ENCODE results near the gene AMOTL1. TPM values are rescaled to one million over a fixed set of nuclear protein-coding genes. Genes with fewer than 3 reads are reported as not detected.
"Not testable (repeated sequence)": the region's sequence is repeated elsewhere in the genome, so short reads cannot be mapped to it uniquely, and the experiment has no call there.

Gene AMOTL1
- total RNA-seq, 1 experiment from 2014 or later: 10.1 TPM

- not testable (repeated sequence) for DNase-seq (ENCODE audit: extremely low read depth, low read depth)
Observed at GRCh38 chr11:94913718-94914394, 145.7 kb downstream of the AMOTL1 start.

- DNase-seq (ENCODE audit: extremely low read depth, low read depth): no peak
Observed at GRCh38 chr11:94920311-94920710, 152.2 kb downstream of the AMOTL1 start.

- DNase-seq (ENCODE audit: extremely low read depth, low read depth): no peak
Observed at GRCh38 chr11:94922321-94923003, 154.3 kb downstream of the AMOTL1 start.

- no peak for DNase-seq (ENCODE audit: extremely low read depth, low read depth)
Observed at GRCh38 chr11:94923004-94923334, 154.8 kb downstream of the AMOTL1 start.

GRCh38 chr11:94924171-94924572, 156.0 kb downstream of the AMOTL1 start:
- no peak for DNase-seq (ENCODE audit: extremely low read depth, low read depth)

- DNase-seq (ENCODE audit: extremely low read depth, low read depth): no peak
Observed at GRCh38 chr11:94924612-94925011, 156.5 kb downstream of the AMOTL1 start.

- no peak for DNase-seq (ENCODE audit: extremely low read depth, low read depth)
Observed at GRCh38 chr11:94925422-94926270, 157.5 kb downstream of the AMOTL1 start.

- DNase-seq (ENCODE audit: extremely low read depth, low read depth): no peak
Observed at GRCh38 chr11:94926271-94926625, 158.1 kb downstream of the AMOTL1 start.

Other genes with a start within 250 kb of the AMOTL1 start
- gene FUT4, start 224.4 kb upstream of the AMOTL1 start, total RNA-seq (2014; rRNA removed; shearing (Covaris generic)): 3.2 and 3.5 TPM in 2 replicates
- 0.09 and 0.25 TPM in 2 replicates for gene PIWIL4, start 201.0 kb upstream of the AMOTL1 start, total RNA-seq (2014; rRNA removed; shearing (Covaris generic))
- gene CWC15, start 205.2 kb downstream of the AMOTL1 start, total RNA-seq (2014; rRNA removed; shearing (Covaris generic)): 32.0 and 32.1 TPM in 2 replicates
- 0.17 and 0.57 TPM in 2 replicates for gene KDM4D, start 205.4 kb downstream of the AMOTL1 start, total RNA-seq (2014; rRNA removed; shearing (Covaris generic))

Data from NCI-H460 (cell line).